ENCODE measurements around the gene DNAJB9.

The DNAJB9 gene

GRCh38 chr7:108609643-108610042 is 40.0 kb downstream of the DNAJB9 start:
- no peak overlapping the region for H3K4me3 ChIP-seq (ENCODE audit: low read depth, low read length)
- TF ChIP-seq CTCF (conservative IDR thresholded peaks at IDR 0.05; ENCODE audit: low read depth, low read length) = no peak
- DNase-seq (ENCODE audit: low read depth) = no peak

GRCh38 chr7:108611268-108611667 is 41.6 kb downstream of the DNAJB9 start:
- DNase-seq (ENCODE audit: low read depth) = no peak
- TF ChIP-seq CTCF (conservative IDR thresholded peaks at IDR 0.05; ENCODE audit: low read depth, low read length) = no peak
- H3K4me3 ChIP-seq (ENCODE audit: low read depth, low read length) = no peak overlapping the region

GRCh38 chr7:108613147-108613948 is 43.7 kb downstream of the DNAJB9 start:
- peak; percentile 63 for TF ChIP-seq CTCF (conservative IDR thresholded peaks at IDR 0.05; ENCODE audit: low read depth, low read length)
- DNase-seq (ENCODE audit: low read depth) = peak; percentile 65
- no peak overlapping the region for H3K4me3 ChIP-seq (ENCODE audit: low read depth, low read length)

- H3K4me3 ChIP-seq (ENCODE audit: low read depth, low read length) = no peak overlapping the region
- no peak for DNase-seq (ENCODE audit: low read depth)
- TF ChIP-seq CTCF (conservative IDR thresholded peaks at IDR 0.05; ENCODE audit: low read depth, low read length) = no peak
Observed at GRCh38 chr7:108613949-108614381, 44.3 kb downstream of the DNAJB9 start.

- H3K4me3 ChIP-seq (ENCODE audit: low read depth, low read length) = no peak overlapping the region
- no peak for TF ChIP-seq CTCF (conservative IDR thresholded peaks at IDR 0.05; ENCODE audit: low read depth, low read length)
- DNase-seq (ENCODE audit: low read depth) = no peak
Observed at GRCh38 chr7:108614896-108615295, 45.2 kb downstream of the DNAJB9 start.

- TF ChIP-seq CTCF (conservative IDR thresholded peaks at IDR 0.05; ENCODE audit: low read depth, low read length) = no peak
- no peak overlapping the region for H3K4me3 ChIP-seq (ENCODE audit: low read depth, low read length)
- no peak for DNase-seq (ENCODE audit: low read depth)
Observed at GRCh38 chr7:108618056-108618455, 48.4 kb downstream of the DNAJB9 start.

GRCh38 chr7:108623220-108623619 is 53.5 kb downstream of the DNAJB9 start:
- TF ChIP-seq CTCF (conservative IDR thresholded peaks at IDR 0.05; ENCODE audit: low read depth, low read length) = no peak

More at GRCh38 chr7:108623220-108623619, 53.5 kb downstream of the DNAJB9 start:
- DNase-seq (ENCODE audit: low read depth) = no peak
- H3K4me3 ChIP-seq (ENCODE audit: low read depth, low read length) = no peak overlapping the region

Data from choroid plexus epithelial cell (primary cell).